ENCODE results near the gene EPHB1. TPM values are rescaled to one million over a fixed set of nuclear protein-coding genes. Genes with fewer than 3 reads are reported as not detected.

Gene EPHB1
- total and polyA plus RNA-seq, 4 donors: 0.23 to 1.7 (median 0.52) TPM

DNA sequence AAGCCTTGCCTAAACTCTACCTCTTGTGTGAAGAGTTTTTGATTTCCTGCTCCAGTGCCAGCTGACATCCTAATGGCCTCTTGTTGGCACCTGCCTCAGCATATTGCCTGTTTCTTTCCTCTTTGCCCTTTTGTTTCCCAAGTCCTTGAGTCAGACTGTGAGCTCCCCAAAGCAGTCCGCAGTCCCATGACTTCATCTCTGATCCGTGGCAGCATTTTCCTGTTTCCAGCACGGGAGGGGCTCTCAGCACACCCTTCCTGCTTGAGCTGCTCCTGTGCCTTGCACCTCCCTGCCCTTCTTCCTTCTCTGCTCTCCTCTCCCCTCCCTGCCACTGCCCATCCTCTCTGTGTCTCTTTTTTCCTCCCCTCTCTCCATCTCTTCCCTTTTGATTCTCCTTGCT lies 179.6 kb downstream of the EPHB1 start:
- no peak for DNase-seq (ENCODE audit: low spot score)
- Histone ChIP-seq H3K27me3 (ENCODE audit: control insufficient read depth in 4 of 4, insufficient read depth in 4 of 4, low read length in 3 of 4) (no peaks in the 10 kb centered on the region), H3K9ac (ENCODE audit: low read depth in 1 of 2, low read length in 2 of 2) (no peak overlapping the region), H3K9me3 (ENCODE audit: control insufficient read depth in 4 of 4, low read length in 3 of 4) (no peaks in the 10 kb centered on the region), H3K4me3 (ENCODE audit: low read depth in 1 of 3, low read length in 3 of 3) (no peak overlapping the region), H3K27ac (ENCODE audit: low read depth in 1 of 2, low read length in 2 of 2) (no peak overlapping the region), H3K4me1 (ENCODE audit: control insufficient read depth in 4 of 4, insufficient read depth in 4 of 4, low read length in 3 of 4) (no peaks in the 10 kb centered on the region), H3K36me3 (ENCODE audit: control insufficient read depth in 4 of 4, insufficient read depth in 3 of 4, low read depth in 1 of 4, low read length in 3 of 4) (no peaks in the 10 kb centered on the region)
- 51% methylated on average over 3 of the region's 3 CpGs for WGBS
- TF ChIP-seq, protein P1, sequence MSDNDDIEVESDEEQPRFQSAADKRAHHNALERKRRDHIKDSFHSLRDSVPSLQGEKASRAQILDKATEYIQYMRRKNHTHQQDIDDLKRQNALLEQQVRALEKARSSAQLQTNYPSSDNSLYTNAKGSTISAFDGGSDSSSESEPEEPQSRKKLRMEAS (IDR thresholded peaks at IDR 0.05): no peak
- TF ChIP-seq RXRA (IDR thresholded peaks at IDR 0.05) (no peak), NR2F2 (IDR thresholded peaks at IDR 0.05) (no peak), GABPA (IDR thresholded peaks at IDR 0.05 in 1 of 2, conservative IDR thresholded peaks at IDR 0.05 in 1 of 2) (no peak), EGR1 (IDR thresholded peaks at IDR 0.05; ENCODE audit: low read depth in 2 of 2) (no peak), TAF1 (conservative IDR thresholded peaks at IDR 0.05) (no peak), FOXA1 (IDR thresholded peaks at IDR 0.05) (no peak), HNF4G (IDR thresholded peaks at IDR 0.05) (no peak), SP1 (IDR thresholded peaks at IDR 0.05) (no peak), JUND (IDR thresholded peaks at IDR 0.05) (no peak), HNF4A (conservative IDR thresholded peaks at IDR 0.05) (no peak)
- TF ChIP-seq, protein P2, sequence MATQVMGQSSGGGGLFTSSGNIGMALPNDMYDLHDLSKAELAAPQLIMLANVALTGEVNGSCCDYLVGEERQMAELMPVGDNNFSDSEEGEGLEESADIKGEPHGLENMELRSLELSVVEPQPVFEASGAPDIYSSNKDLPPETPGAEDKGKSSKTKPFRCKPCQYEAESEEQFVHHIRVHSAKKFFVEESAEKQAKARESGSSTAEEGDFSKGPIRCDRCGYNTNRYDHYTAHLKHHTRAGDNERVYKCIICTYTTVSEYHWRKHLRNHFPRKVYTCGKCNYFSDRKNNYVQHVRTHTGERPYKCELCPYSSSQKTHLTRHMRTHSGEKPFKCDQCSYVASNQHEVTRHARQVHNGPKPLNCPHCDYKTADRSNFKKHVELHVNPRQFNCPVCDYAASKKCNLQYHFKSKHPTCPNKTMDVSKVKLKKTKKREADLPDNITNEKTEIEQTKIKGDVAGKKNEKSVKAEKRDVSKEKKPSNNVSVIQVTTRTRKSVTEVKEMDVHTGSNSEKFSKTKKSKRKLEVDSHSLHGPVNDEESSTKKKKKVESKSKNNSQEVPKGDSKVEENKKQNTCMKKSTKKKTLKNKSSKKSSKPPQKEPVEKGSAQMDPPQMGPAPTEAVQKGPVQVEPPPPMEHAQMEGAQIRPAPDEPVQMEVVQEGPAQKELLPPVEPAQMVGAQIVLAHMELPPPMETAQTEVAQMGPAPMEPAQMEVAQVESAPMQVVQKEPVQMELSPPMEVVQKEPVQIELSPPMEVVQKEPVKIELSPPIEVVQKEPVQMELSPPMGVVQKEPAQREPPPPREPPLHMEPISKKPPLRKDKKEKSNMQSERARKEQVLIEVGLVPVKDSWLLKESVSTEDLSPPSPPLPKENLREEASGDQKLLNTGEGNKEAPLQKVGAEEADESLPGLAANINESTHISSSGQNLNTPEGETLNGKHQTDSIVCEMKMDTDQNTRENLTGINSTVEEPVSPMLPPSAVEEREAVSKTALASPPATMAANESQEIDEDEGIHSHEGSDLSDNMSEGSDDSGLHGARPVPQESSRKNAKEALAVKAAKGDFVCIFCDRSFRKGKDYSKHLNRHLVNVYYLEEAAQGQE (IDR thresholded peaks at IDR 0.05): no peak
- TF ChIP-seq, protein P3, sequence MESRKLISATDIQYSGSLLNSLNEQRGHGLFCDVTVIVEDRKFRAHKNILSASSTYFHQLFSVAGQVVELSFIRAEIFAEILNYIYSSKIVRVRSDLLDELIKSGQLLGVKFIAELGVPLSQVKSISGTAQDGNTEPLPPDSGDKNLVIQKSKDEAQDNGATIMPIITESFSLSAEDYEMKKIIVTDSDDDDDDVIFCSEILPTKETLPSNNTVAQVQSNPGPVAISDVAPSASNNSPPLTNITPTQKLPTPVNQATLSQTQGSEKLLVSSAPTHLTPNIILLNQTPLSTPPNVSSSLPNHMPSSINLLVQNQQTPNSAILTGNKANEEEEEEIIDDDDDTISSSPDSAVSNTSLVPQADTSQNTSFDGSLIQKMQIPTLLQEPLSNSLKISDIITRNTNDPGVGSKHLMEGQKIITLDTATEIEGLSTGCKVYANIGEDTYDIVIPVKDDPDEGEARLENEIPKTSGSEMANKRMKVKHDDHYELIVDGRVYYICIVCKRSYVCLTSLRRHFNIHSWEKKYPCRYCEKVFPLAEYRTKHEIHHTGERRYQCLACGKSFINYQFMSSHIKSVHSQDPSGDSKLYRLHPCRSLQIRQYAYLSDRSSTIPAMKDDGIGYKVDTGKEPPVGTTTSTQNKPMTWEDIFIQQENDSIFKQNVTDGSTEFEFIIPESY (IDR thresholded peaks at IDR 0.05): no peak
- TF ChIP-seq, protein P4, sequence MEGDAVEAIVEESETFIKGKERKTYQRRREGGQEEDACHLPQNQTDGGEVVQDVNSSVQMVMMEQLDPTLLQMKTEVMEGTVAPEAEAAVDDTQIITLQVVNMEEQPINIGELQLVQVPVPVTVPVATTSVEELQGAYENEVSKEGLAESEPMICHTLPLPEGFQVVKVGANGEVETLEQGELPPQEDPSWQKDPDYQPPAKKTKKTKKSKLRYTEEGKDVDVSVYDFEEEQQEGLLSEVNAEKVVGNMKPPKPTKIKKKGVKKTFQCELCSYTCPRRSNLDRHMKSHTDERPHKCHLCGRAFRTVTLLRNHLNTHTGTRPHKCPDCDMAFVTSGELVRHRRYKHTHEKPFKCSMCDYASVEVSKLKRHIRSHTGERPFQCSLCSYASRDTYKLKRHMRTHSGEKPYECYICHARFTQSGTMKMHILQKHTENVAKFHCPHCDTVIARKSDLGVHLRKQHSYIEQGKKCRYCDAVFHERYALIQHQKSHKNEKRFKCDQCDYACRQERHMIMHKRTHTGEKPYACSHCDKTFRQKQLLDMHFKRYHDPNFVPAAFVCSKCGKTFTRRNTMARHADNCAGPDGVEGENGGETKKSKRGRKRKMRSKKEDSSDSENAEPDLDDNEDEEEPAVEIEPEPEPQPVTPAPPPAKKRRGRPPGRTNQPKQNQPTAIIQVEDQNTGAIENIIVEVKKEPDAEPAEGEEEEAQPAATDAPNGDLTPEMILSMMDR (IDR thresholded peaks at IDR 0.05; ENCODE audit: low read depth, low read length, missing input control): no peak

DNA sequence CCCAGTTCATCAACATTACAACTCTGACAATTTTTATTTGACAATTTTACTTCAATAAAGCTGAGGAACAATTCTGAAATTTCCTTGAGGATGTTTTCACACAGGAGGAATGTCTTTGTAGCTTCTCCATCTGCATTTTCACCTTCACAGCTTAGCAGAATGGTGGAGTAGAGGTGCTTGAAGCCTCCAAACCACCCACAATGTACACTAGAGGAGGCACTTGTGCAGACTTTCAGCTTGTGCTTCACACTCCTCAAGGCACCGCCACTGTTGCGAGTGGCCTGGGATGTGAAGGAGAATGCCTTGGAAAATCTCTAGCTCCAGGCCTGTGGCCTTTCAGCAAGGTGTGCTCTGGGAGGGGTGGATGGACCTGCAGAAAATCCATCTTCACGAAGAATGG lies 181.9 kb downstream of the EPHB1 start:
- no peak for DNase-seq (ENCODE audit: low spot score)
- Histone ChIP-seq H3K36me3 (ENCODE audit: control insufficient read depth in 4 of 4, insufficient read depth in 3 of 4, low read depth in 1 of 4, low read length in 3 of 4) (no peaks in the 10 kb centered on the region), H3K4me3 (ENCODE audit: low read depth in 1 of 3, low read length in 3 of 3) (no peak overlapping the region), H3K27me3 (ENCODE audit: control insufficient read depth in 4 of 4, insufficient read depth in 4 of 4, low read length in 3 of 4) (no peaks in the 10 kb centered on the region), H3K27ac (ENCODE audit: low read depth in 1 of 2, low read length in 2 of 2) (no peak overlapping the region), H3K4me1 (ENCODE audit: control insufficient read depth in 4 of 4, insufficient read depth in 4 of 4, low read length in 3 of 4) (no peaks in the 10 kb centered on the region), H3K9ac (ENCODE audit: low read depth in 1 of 2, low read length in 2 of 2) (no peak overlapping the region), H3K9me3 (ENCODE audit: control insufficient read depth in 4 of 4, low read length in 3 of 4) (no peaks in the 10 kb centered on the region)
- TF ChIP-seq JUND (IDR thresholded peaks at IDR 0.05) (no peak), TAF1 (conservative IDR thresholded peaks at IDR 0.05) (no peak), NR2F2 (IDR thresholded peaks at IDR 0.05) (no peak), FOXA1 (IDR thresholded peaks at IDR 0.05) (no peak), YY1 (IDR thresholded peaks at IDR 0.05) (no peak), FOXA2 (IDR thresholded peaks at IDR 0.05) (no peak)
- TF ChIP-seq, protein P3 (IDR thresholded peaks at IDR 0.05): no peak
- TF ChIP-seq, protein P4 (IDR thresholded peaks at IDR 0.05; ENCODE audit: low read depth, low read length, missing input control): no peak
- TF ChIP-seq, protein P5, sequence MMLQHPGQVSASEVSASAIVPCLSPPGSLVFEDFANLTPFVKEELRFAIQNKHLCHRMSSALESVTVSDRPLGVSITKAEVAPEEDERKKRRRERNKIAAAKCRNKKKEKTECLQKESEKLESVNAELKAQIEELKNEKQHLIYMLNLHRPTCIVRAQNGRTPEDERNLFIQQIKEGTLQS (IDR thresholded peaks at IDR 0.05): no peak
- TF ChIP-seq, protein P1 (IDR thresholded peaks at IDR 0.05): no peak
- WGBS: 88% methylated on average over 3 of the region's 3 CpGs
